ENCODE results near the gene HMCN1.

- TF ChIP-seq CTCF (IDR thresholded peaks at IDR 0.05) = no peak
- no peak for TF ChIP-seq POLR2A (IDR thresholded peaks at IDR 0.05)
- no peak for TF ChIP-seq POLR2AphosphoS5 (IDR thresholded peaks at IDR 0.05)
These were observed 235.4 kb downstream of the HMCN1 start for GRCh38 chr1:185969524-185969991.
